Cardiac fibroblast (primary cell): Measurements from ENCODE around the gene DNASE2.
A peak's percentile ranks its signal among the peaks of the same experiment; 100 is the strongest.

Experiments
- DNase-seq, 2 donors: peaks; one replicate each; pipeline versions ENCODE4 v3.0.0 to v3.0.0-alpha.2; 2010; ENCODE audit warnings: low read depth in 2 of 2
- H3K4me3 ChIP-seq, 2 donors: replicated peaks in 1 of 2; 1 replicate in 1 of 2; 2 replicates in 1 of 2; pipeline ENCODE4 v1.5.1; 2011; ENCODE audit warnings: low read depth in 2 of 2, low read length in 2 of 2, mild to moderate bottlenecking in 2 of 2, moderate library complexity in 1 of 2
- CTCF ChIP-seq: IDR thresholded peaks from one replicate; pipeline ENCODE4 v1.5.1; 2011; ENCODE audit warnings: low read depth, mild to moderate bottlenecking, low read length, inconsistent platforms

The DNASE2 gene

GRCh38 chr19:12828494-12828893 is 52.8 kb downstream of the DNASE2 start:
- DNase-seq = peak in 1 of 2 donors; percentile 57
- no peak overlapping the region for H3K4me3 ChIP-seq
- no peak for TF ChIP-seq CTCF

GRCh38 chr19:12825254-12826131 is 55.8 kb downstream of the DNASE2 start:
- DNase-seq = peak; percentile 52 to 54
- no peak overlapping the region for H3K4me3 ChIP-seq
- peak; percentile 39 for TF ChIP-seq CTCF
